ENCODE measurements around the gene SLC39A11. TPM values are rescaled to one million over a fixed set of nuclear protein-coding genes. Genes with fewer than 3 reads are reported as not detected.
"Not testable (repeated sequence)": the region's sequence is repeated elsewhere in the genome, so short reads cannot be mapped to it uniquely, and the experiment has no call there.

The SLC39A11 gene
- total RNA-seq, 2 donors from 2014 or later, result 27.8 to 39.6 TPM

DNA sequence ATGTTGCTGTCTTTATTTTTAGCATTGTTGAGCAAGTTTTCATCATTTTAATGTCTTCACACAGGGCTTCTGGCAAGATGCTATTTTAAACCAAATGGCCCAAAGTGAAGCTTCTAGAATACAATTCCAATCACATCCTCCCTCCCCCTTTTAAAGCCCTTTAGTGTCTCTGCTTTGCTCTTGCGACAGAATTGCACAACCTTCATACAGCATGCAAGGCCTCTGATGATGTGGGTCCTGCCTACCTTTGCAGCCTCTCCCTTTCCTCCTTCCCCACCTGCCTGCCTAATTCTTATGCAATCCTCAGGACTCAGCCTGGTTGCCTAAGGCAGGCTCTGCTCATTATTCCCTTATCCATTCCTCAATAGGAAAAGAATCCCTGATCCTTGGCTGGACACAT is 381.7 kb downstream of the SLC39A11 start:
- Histone ChIP-seq H3K4me3 (no peak overlapping the region), H3K36me3 (replicated peaks in 1 of 2; ENCODE audit: insufficient read depth in 1 of 2, low read depth in 2 of 2) (no peaks in the 10 kb centered on the region), H3K4me1 (no peaks in the 10 kb centered on the region), H3K9me3 (no peaks in the 10 kb centered on the region), H3K27me3 (no peaks in the 10 kb centered on the region), H3K27ac (no peak overlapping the region)
- intact Hi-C loops (cut with DNase I), result no loop called here
- no peak for DNase-seq
- no peak for TF ChIP-seq POLR2A (IDR thresholded peaks at IDR 0.05)
- WGBS, 2 donors, result 89 to 90% methylated on average over 1 of the region's 1 CpG
- no peak for ATAC-seq

DNA sequence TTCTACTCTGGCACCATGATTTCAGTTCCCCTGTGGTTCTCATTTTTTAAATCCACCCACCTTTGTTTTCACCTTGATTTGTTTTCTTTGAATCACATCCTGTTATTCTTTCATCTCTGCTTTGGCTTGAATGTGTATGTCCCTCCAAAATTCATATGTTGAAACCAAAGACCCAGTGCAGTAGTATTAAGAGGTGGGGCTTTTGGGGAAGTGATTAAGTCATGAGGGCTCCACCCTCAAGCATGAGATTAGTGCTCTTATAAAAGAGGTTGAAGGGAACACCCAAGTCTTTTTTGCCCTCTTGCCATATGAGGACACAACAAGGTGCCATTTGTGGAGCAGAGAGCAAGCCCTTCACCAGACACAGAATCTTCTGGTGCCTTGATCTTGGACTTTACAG is 382.3 kb downstream of the SLC39A11 start:
- H3K27me3 ChIP-seq, result no peaks in the 10 kb centered on the region
- DNase-seq (no peak), ATAC-seq (no peak)
- no peaks in the 10 kb centered on the region for H3K9me3 ChIP-seq
- H3K36me3 ChIP-seq (replicated peaks in 1 of 2; ENCODE audit: insufficient read depth in 1 of 2, low read depth in 2 of 2), result no peaks in the 10 kb centered on the region
- TF ChIP-seq, protein P1, sequence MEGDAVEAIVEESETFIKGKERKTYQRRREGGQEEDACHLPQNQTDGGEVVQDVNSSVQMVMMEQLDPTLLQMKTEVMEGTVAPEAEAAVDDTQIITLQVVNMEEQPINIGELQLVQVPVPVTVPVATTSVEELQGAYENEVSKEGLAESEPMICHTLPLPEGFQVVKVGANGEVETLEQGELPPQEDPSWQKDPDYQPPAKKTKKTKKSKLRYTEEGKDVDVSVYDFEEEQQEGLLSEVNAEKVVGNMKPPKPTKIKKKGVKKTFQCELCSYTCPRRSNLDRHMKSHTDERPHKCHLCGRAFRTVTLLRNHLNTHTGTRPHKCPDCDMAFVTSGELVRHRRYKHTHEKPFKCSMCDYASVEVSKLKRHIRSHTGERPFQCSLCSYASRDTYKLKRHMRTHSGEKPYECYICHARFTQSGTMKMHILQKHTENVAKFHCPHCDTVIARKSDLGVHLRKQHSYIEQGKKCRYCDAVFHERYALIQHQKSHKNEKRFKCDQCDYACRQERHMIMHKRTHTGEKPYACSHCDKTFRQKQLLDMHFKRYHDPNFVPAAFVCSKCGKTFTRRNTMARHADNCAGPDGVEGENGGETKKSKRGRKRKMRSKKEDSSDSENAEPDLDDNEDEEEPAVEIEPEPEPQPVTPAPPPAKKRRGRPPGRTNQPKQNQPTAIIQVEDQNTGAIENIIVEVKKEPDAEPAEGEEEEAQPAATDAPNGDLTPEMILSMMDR (IDR thresholded peaks at IDR 0.05), result no peak
- TF ChIP-seq POLR2A (IDR thresholded peaks at IDR 0.05), result no peak
- H3K4me3 ChIP-seq, result no peak overlapping the region
- intact Hi-C loops (cut with DNase I), result no loop called here
- no peak overlapping the region for H3K27ac ChIP-seq
- H3K4me1 ChIP-seq, result no peaks in the 10 kb centered on the region

DNA sequence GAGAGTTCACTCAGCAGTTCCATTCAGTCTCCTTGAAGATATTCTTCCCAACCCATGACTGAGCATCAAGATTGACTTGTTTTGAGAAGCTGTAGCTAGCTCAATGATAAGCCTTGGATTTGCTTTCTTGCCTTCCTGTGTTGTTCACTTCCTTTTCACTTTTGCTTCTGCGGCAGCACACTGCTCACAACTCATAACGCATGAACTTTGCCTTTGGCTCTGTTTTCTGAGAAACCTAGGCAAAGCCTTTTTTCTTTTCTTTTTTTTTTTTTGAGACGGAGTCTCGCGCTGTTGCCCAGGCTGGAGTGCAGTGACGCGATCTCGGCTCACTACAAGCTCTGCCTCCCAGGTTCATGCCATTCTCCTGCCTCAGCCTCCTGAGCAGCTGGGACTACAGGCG is 383.8 kb downstream of the SLC39A11 start:
- ATAC-seq; H3K36me3 ChIP-seq (replicated peaks in 1 of 2; ENCODE audit: insufficient read depth in 1 of 2, low read depth in 2 of 2): not testable (repeated sequence)
- WGBS, 2 donors, result 88 to 99% methylated on average over 9 of the region's 9 CpGs

DNA sequence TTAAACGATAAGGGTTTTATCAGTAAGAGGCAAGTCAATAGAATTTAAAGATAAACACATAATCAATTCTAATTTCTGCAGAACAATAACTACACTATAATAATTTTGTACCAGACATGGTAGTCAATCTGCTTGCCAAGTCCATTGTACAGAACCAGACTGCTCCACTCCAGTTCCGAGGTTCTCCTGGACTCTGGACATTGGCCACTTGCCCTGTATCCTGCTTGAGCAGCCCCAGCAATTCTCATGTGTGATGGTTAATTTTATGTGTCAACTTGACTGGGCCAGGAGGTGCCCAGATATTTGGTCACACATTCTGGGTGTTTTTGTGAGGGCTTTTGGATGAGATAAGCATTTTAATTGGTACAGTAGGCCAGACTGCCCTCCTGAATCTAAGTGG is 384.6 kb downstream of the SLC39A11 start:
- no peaks in the 10 kb centered on the region for H3K27me3 ChIP-seq
- intact Hi-C loops (cut with DNase I), result no loop called here
- no peaks in the 10 kb centered on the region for H3K4me1 ChIP-seq
- H3K9me3 ChIP-seq, result no peaks in the 10 kb centered on the region
- H3K36me3 ChIP-seq (replicated peaks in 1 of 2; ENCODE audit: insufficient read depth in 1 of 2, low read depth in 2 of 2), result no peaks in the 10 kb centered on the region
- no peak overlapping the region for H3K27ac ChIP-seq
- H3K4me3 ChIP-seq, result no peak overlapping the region
- TF ChIP-seq POLR2A (IDR thresholded peaks at IDR 0.05), result no peak
- TF ChIP-seq, protein P1 (IDR thresholded peaks at IDR 0.05), result no peak
- 44 to 53% methylated on average over 2 of the region's 2 CpGs for WGBS, 2 donors
- ATAC-seq, result no peak
- no peak for DNase-seq

More for the DNA sequence above, 383.8 kb downstream of the SLC39A11 start:
- H3K27ac ChIP-seq; DNase-seq; H3K4me3 ChIP-seq; H3K27me3 ChIP-seq; H3K9me3 ChIP-seq; intact Hi-C loops (cut with DNase I); H3K4me1 ChIP-seq: not testable (repeated sequence)

DNA sequence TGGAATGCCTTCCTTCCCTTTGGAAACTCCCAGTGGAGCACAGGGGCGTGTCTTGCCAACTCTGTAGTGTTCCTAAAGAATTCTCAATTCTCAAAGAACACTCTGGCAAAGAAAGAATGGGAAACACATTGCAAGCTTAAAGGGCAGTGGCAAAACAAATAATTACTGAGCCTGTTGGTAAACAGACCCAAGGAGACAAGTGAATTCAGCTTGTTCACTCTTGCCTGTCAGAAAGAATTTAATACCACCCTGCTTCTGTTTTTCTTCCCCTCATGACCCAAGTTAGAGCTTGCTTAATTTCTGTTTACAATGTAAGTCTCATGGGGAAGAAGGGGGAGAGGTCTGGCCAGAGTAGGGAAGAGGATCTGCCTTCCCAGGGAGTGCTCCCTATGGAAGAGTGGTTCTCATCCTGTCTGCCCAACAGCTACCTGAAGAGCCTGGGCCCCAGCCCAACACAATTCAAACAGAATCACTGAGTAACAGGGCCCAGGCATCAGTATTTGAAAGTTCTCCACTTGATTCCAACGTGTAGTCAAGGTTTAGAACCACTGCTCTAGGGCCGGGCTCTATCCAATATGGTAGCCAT is 386.0 kb downstream of the SLC39A11 start:
- Histone ChIP-seq H3K4me3 (no peak overlapping the region), H3K36me3 (replicated peaks in 1 of 2; ENCODE audit: insufficient read depth in 1 of 2, low read depth in 2 of 2) (no peaks in the 10 kb centered on the region), H3K27ac (no peak overlapping the region), H3K4me1 (no peaks in the 10 kb centered on the region), H3K9me3 (no peaks in the 10 kb centered on the region), H3K27me3 (no peaks in the 10 kb centered on the region)
- intact Hi-C loops (cut with DNase I), result no loop called here
- DNase-seq (no peak), ATAC-seq (no peak)
- WGBS, 2 donors, result 83% methylated on average over 3 of the region's 3 CpGs
- TF ChIP-seq, protein P1 (IDR thresholded peaks at IDR 0.05), result no peak
- TF ChIP-seq POLR2A (IDR thresholded peaks at IDR 0.05), result no peak

DNA sequence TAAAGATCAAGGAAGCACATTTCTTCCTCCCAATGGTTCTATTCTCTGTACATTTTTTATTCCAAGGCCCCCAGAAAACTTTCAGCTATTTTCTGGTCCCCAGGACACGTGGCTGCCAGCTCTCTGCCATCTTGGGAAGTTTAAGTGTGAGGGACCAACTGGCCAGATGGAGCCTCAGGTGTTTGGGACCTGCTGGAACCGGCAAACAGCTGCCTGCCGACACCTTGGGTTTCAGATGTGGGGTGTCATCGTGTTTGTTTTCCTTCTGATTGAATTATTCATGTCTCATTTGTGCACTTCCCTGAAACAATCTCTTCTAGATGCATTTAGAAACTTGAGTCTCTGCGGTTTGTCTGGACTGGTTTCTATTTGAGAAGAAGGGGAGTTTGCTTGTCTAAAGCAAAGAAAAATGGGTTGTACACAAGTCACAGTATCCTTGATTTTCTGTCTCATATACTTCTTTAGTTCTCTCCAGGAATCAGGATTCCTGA is 386.5 kb downstream of the SLC39A11 start:
- Histone ChIP-seq H3K27ac (no peak overlapping the region), H3K4me1 (no peaks in the 10 kb centered on the region), H3K9me3 (no peaks in the 10 kb centered on the region), H3K27me3 (no peaks in the 10 kb centered on the region), H3K36me3 (replicated peaks in 1 of 2; ENCODE audit: insufficient read depth in 1 of 2, low read depth in 2 of 2) (no peaks in the 10 kb centered on the region), H3K4me3 (no peak overlapping the region)
- intact Hi-C loops (cut with DNase I), result no loop called here
- ATAC-seq (no peak), DNase-seq (no peak)
- TF ChIP-seq POLR2A (IDR thresholded peaks at IDR 0.05), result no peak
- TF ChIP-seq, protein P1 (IDR thresholded peaks at IDR 0.05), result no peak
- WGBS, 2 donors, result 81 to 95% methylated on average over 5 of the region's 5 CpGs

All from body of pancreas (tissue), 4 donors.